ENCODE data around the gene PCNT.

DNA sequence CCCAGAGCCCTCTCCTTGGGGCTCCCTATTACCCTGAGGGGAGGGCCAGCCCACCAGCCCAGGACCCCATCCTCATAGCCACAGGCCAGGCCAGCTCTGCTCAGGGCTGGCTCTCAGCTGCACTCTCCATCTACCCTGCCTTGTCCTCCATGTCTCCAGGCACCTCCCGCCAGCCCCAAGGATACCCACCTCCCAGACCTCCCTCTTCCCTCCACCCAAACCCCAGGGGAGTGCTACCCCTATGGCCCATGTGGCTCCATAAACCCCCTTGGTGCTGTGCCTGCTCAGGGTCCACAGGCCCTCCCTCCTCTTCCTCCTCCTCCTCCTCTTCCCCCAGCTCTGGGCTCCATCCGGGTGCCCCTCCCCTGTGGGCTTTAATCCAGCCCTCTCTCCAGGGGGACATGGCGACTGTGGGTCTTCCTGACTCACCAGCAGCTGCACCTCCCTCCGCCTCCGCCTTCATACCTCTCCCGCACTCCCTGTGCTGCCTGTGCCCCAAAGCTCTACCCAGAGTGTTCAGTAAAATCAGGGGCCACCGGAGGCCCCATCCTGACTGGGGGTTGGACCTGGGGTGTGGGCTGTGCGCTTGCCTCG is 28.7 kb upstream of the PCNT start:
- no peak for TF ChIP-seq CTCF (conservative IDR thresholded peaks at IDR 0.05; ENCODE audit: low read depth, low read length)
- no peak for TF ChIP-seq SMC3 (IDR thresholded peaks at IDR 0.05; ENCODE audit: low read depth, low read length)
- no peak for TF ChIP-seq POLR2A (IDR thresholded peaks at IDR 0.05; ENCODE audit: low read depth, low read length)
- TF ChIP-seq RAD21 (IDR thresholded peaks at IDR 0.05; ENCODE audit: low read length), result no peak
- TF ChIP-seq MXI1 (IDR thresholded peaks at IDR 0.05; ENCODE audit: borderline replicate concordance, low read depth, low read length), result no peak
- TF ChIP-seq, protein P1, sequence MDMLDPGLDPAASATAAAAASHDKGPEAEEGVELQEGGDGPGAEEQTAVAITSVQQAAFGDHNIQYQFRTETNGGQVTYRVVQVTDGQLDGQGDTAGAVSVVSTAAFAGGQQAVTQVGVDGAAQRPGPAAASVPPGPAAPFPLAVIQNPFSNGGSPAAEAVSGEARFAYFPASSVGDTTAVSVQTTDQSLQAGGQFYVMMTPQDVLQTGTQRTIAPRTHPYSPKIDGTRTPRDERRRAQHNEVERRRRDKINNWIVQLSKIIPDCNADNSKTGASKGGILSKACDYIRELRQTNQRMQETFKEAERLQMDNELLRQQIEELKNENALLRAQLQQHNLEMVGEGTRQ (IDR thresholded peaks at IDR 0.05; ENCODE audit: low read depth, low read length), result no peak
- TF ChIP-seq RCOR1 (IDR thresholded peaks at IDR 0.05; ENCODE audit: insufficient replicate concordance, low read length), result no peak
- peak; percentile 73; the same call in 1 of the 2 replicates for TF ChIP-seq MAZ (IDR thresholded peaks at IDR 0.05; ENCODE audit: borderline replicate concordance, low read depth, low read length)
- no peak for TF ChIP-seq MAFK (IDR thresholded peaks at IDR 0.05; ENCODE audit: low read depth, low read length)
- TF ChIP-seq ELK1 (IDR thresholded peaks at IDR 0.05; ENCODE audit: borderline replicate concordance, low read depth, low read length), result no peak
